Type B pancreatic cell (in vitro differentiated cells): Measurements from ENCODE around the gene EOLA2. TPM values are rescaled to one million over a fixed set of nuclear protein-coding genes. Genes with fewer than 3 reads are reported as not detected.
"Not testable (repeated sequence)": the region's sequence is repeated elsewhere in the genome, so short reads cannot be mapped to it uniquely, and the experiment has no call there.

Experiments
- DNase-seq: peaks from one replicate; pipeline ENCODE4 v3.0.0; 2021; ENCODE audit warnings: mixed read lengths; ENCODE audit not compliant: unreplicated experiment; ENCODE audit errors: extremely low spot score
- H3K27ac Mint-ChIP-seq: 2 replicates; pipeline ENCODE4 v1.8.0; 2021; ENCODE audit warnings: mild to moderate bottlenecking, mixed read lengths
- H3K27me3 Mint-ChIP-seq: 2 replicates; pipeline ENCODE4 v1.8.0; 2021; ENCODE audit warnings: mixed read lengths
- H3K36me3 Mint-ChIP-seq: 2 replicates; pipeline ENCODE4 v1.8.0; 2021; ENCODE audit warnings: mixed read lengths
- H3K4me1 Mint-ChIP-seq: one replicate; pipeline ENCODE4 v1.8.0; 2021; ENCODE audit warnings: mixed read lengths; ENCODE audit not compliant: unreplicated experiment
- H3K4me3 Mint-ChIP-seq: 2 replicates; pipeline ENCODE4 v1.8.0; 2021; ENCODE audit warnings: mild to moderate bottlenecking, mixed read lengths
- H3K9me3 Mint-ChIP-seq: 2 replicates; pipeline ENCODE4 v1.8.0; 2021; ENCODE audit warnings: mixed read lengths
- total RNA-seq: library from RNA; stranded (reverse); gene quantifications from 2 replicates; pipeline ENCODE4 v1.2.1, GENCODE V29; 2021; ENCODE audit warnings: low replicate concordance
- TF ChIP-seq, protein P1 (sequence below): fragments of 200-600 bp; sonication (generic); conservative IDR thresholded peaks from 2 replicates; pipeline ENCODE4 v1.5.0; 2021; ENCODE audit warnings: antibody characterized with exemption, mild to moderate bottlenecking

The EOLA2 gene
- total RNA-seq, 1 donor from 2014 or later: 32.7 TPM

DNA sequence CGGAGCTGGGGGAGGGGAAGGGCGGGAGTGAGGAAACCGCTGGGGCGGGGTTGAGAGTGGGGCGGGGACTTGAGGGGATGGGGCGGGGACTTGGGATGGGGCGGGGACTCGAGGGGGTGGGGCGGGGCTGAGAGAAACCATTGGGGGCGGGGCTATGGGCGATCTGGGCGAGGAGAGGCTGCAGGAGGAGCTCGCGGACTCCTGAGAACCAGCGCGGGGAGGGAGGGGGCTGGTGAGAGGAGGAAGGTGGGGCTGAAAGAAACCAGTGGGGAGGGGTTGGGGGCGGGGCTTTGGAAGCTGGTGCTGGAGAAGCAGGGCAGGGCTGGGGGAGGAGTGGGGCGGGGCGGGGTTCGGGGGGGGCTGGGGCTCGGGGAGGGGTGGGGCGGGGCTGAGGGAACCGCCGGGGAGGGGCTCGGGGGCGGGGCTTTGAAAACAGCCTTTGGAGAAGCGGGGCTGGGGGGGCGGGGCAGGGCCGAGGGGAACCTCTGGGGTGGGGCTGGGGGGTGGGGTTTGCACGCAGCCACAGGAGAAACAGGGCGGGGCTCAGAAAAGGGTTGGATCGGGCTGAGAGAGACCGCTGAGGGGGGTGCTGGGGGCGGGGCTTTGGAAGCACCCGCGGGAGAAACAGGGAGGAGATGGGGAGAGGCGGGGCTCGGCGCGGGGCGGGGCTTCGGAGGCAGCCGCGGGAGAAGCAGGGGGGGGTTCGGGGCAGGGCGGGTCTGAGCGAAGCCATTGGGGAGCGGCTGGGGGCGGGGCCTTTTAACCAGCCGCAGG is 777 bp upstream of the EOLA2 start:
- TF ChIP-seq, protein P1, sequence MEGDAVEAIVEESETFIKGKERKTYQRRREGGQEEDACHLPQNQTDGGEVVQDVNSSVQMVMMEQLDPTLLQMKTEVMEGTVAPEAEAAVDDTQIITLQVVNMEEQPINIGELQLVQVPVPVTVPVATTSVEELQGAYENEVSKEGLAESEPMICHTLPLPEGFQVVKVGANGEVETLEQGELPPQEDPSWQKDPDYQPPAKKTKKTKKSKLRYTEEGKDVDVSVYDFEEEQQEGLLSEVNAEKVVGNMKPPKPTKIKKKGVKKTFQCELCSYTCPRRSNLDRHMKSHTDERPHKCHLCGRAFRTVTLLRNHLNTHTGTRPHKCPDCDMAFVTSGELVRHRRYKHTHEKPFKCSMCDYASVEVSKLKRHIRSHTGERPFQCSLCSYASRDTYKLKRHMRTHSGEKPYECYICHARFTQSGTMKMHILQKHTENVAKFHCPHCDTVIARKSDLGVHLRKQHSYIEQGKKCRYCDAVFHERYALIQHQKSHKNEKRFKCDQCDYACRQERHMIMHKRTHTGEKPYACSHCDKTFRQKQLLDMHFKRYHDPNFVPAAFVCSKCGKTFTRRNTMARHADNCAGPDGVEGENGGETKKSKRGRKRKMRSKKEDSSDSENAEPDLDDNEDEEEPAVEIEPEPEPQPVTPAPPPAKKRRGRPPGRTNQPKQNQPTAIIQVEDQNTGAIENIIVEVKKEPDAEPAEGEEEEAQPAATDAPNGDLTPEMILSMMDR: no peak
- Mint-ChIP-seq H3K27me3 (no peaks in the 10 kb centered on the region), H3K9me3 (no peaks in the 10 kb centered on the region), H3K36me3 (no peaks in the 10 kb centered on the region), H3K27ac (peak overlapping the region; percentile 99), H3K4me1 (no peaks in the 10 kb centered on the region), H3K4me3 (peak overlapping the region; percentile 45)
- peak; percentile 91 for DNase-seq

DNA sequence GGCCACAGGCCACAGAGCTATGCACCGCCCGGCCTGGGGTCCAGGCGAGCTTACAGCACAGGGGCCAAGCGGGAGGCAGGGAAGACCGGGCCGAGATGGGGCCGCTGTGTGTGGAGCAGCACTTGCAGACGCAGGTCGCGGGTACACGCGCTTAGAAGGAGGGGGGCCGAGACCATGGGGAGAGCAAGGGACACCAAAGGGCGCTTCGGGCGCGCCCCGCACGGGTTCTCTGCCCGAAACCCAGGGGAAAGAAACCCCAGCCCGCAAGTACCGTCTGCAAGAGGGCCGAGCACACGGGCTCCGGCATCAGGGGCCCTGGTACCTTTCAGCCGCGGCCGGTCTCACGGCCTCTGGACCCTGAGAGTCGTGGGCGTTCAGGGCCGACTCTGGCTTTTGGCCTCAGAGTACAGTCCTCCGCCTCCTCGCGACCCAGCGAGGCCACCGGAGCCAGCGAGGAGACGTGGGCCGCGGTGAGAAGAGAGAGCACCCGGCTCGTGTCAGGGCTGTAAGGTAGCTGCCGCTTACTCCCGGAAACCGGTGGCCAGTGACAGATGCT is 342 bp downstream of the EOLA2 start:
- Mint-ChIP-seq H3K27me3 (no peaks in the 10 kb centered on the region), H3K27ac (peak overlapping the region; percentile 99), H3K4me3 (peak overlapping the region; percentile 94), H3K4me1 (no peaks in the 10 kb centered on the region), H3K36me3 (no peaks in the 10 kb centered on the region), H3K9me3 (no peaks in the 10 kb centered on the region)
- TF ChIP-seq, protein P1: no peak
- DNase-seq: no peak

DNA sequence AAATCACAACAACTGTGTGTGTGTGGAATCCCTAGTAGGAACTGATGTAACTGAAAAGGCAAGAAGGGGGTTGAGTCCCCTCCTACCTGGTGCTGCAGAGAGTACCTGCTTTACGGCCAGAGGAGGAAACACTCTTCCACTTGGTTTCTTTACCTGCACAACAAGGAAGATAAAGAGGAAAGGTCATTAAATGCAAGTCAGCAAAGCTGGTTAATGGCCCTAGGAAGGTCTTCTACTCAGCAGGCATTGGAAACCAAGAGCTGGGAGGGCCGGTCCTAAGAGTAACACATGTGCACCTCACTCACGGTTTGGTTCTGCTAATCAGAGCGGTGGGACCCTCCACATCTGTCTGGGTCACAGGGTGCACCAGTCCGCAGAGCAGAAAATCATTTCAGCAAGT is 963 bp downstream of the EOLA2 start:
- not testable (repeated sequence) for H3K27me3 Mint-ChIP-seq, DNase-seq, H3K36me3 Mint-ChIP-seq, H3K4me1 Mint-ChIP-seq, H3K9me3 Mint-ChIP-seq
- peak overlapping the region; percentile 94 for H3K4me3 Mint-ChIP-seq
- H3K27ac Mint-ChIP-seq: peak overlapping the region; percentile 87

DNA sequence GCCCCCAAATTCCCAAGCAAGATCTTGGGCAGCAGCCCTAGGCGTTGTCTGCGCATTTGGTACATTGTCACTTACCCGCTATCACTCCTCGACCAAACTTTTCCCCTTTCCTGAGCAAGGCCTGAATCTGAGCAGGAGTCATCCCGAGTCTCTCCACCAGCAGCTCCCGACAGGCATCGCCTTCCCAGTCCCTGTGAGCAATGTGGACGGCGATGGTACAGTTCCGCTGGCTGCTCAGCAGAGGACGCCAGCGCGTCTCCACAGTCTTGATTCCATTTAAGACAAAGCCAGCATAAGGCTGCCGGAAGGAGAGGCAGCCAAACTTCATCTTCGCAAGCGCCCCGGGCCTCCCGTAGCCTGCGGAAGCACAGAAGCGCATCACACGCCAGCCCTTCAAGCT is 4.7 kb downstream of the EOLA2 start:
- not testable (repeated sequence) for H3K9me3 Mint-ChIP-seq, H3K4me3 Mint-ChIP-seq, H3K27ac Mint-ChIP-seq, H3K36me3 Mint-ChIP-seq, DNase-seq, H3K4me1 Mint-ChIP-seq, H3K27me3 Mint-ChIP-seq

DNA sequence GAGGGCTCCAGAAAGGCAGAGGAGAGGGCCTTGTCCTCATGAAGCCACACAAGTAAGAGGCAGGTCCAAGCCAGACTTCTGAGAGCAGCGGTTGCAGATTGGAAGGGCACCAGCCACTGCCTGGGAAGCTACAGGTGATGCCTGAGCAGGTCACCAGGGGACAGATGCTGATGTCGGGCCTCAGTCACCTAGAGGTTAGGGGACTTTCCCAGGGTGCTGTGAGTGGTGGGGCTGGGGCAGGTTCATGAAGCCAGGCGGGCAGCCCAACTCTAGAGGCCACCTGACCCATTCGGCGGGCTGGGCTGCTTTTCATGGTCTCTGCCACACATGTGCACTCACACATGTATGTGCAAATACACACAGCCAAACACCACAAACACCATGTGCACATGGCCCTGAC is 5.3 kb downstream of the EOLA2 start:
- H3K36me3 Mint-ChIP-seq, H3K27me3 Mint-ChIP-seq: not testable (repeated sequence)

DNA sequence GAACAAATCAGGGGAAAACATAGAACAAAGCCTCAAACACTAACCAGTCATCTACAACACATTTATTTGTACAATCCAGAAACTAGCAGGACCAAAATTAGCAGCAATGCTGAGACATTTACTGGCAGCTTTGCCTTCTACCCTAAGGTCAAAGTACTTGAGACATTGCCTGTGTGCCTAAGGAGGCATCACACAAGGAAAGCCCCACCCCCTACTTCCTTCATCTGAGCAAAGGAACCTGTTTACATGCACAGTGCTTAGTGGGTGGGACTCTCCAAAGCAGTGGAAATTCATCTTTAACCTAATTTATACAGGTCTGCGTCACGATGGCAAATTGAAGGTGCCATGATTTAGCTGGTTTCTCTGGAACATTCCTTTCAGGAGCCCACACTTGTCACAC is 6.1 kb downstream of the EOLA2 start:
- not testable (repeated sequence) for H3K4me3 Mint-ChIP-seq, DNase-seq

More for the DNA sequence above, 5.3 kb downstream of the EOLA2 start:
- not testable (repeated sequence) for H3K4me3 Mint-ChIP-seq, DNase-seq, H3K27ac Mint-ChIP-seq, H3K9me3 Mint-ChIP-seq, H3K4me1 Mint-ChIP-seq

DNA sequence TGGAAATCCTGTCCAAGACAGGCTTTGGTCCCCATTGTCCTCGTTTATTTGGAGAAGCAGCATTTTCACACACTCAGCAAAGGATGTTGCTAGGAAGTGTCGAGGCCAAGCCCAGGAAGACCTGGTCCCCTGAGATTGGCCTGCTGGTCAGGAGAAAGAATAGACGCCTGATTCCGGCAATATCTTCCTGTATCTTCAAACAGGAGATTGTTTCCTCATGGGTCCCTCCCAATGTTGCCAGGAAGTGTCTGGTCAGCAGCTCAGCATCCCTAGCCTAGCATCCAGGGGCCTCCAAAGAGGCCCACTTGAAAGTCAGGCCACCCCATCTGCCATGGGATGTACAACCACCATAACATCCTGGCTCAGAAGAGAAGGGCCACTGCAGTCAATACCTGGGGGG is 6.9 kb downstream of the EOLA2 start:
- H3K27ac Mint-ChIP-seq, H3K4me3 Mint-ChIP-seq, H3K27me3 Mint-ChIP-seq, H3K4me1 Mint-ChIP-seq, H3K9me3 Mint-ChIP-seq, DNase-seq, H3K36me3 Mint-ChIP-seq: not testable (repeated sequence)

More for the DNA sequence above, 6.1 kb downstream of the EOLA2 start:
- H3K4me1 Mint-ChIP-seq, H3K9me3 Mint-ChIP-seq, H3K36me3 Mint-ChIP-seq, H3K27me3 Mint-ChIP-seq: not testable (repeated sequence)
- H3K27ac Mint-ChIP-seq: peak overlapping the region; percentile 65

DNA sequence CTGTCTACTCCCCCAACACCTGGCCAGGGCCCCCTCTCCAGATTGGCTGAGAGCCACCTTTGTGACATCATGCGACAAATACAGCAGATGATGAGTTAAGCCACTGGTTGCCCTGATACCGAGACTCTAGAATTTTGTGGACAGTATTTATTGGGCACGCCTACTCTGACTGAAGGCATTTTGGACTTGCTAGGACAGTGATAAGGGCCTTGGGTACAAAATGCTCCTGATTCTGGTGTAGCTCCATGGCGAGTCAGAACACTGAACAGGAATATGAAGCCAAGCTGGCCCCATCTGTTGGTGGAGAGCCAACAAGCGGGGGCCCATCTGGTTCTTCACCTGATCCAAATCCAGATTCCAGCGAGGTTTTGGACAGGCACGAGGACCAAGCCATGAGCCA is 8.9 kb downstream of the EOLA2 start, which contains the start of gene HSFX4:
TSS of gene HSFX4 (plus strand) at position 174 of the 400 bp plus-strand sequence. CDS start at position 246, 72 bp downstream.
- not testable (repeated sequence) for H3K27ac Mint-ChIP-seq, H3K36me3 Mint-ChIP-seq, H3K9me3 Mint-ChIP-seq, H3K4me1 Mint-ChIP-seq, H3K27me3 Mint-ChIP-seq, H3K4me3 Mint-ChIP-seq, DNase-seq

DNA sequence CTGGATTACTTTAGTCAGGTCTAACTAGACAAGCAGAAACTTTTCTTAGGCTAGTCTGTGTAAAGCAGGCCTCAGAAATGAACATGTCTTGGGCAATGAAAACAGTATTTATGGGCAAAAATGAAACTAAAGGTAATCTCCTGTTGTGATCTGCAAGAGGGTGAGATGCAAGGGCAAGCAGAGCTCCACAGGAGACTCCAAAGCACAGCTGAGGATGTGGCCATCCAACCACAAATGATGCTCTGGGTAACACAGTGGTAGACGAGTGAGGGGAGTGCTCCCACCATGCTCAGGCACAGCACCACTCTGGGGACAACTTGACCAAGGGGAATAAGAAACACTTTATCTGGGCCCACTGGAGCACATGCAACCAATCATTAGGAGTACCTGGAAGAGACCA is 9.7 kb downstream of the EOLA2 start:
- not testable (repeated sequence) for H3K9me3 Mint-ChIP-seq, H3K27ac Mint-ChIP-seq, H3K4me3 Mint-ChIP-seq, DNase-seq, H3K27me3 Mint-ChIP-seq, H3K4me1 Mint-ChIP-seq, H3K36me3 Mint-ChIP-seq

DNA sequence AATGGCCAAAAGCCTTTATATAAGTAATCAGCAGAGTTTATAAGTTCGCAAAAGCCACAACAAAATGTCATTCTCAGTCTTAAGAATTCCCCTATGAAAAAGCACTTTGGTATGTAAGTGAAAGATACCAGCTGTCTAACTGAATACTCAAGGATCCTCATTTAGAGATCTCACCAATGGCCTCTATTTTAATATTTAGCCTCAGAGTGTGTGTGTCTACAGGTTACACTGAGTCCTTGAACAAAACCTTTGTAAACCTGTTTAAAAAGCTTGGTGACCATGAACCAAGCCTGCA is 10.4 kb downstream of the EOLA2 start:
- not testable (repeated sequence) for H3K27me3 Mint-ChIP-seq, H3K36me3 Mint-ChIP-seq, H3K4me1 Mint-ChIP-seq, H3K9me3 Mint-ChIP-seq, H3K4me3 Mint-ChIP-seq, H3K27ac Mint-ChIP-seq, DNase-seq

DNA sequence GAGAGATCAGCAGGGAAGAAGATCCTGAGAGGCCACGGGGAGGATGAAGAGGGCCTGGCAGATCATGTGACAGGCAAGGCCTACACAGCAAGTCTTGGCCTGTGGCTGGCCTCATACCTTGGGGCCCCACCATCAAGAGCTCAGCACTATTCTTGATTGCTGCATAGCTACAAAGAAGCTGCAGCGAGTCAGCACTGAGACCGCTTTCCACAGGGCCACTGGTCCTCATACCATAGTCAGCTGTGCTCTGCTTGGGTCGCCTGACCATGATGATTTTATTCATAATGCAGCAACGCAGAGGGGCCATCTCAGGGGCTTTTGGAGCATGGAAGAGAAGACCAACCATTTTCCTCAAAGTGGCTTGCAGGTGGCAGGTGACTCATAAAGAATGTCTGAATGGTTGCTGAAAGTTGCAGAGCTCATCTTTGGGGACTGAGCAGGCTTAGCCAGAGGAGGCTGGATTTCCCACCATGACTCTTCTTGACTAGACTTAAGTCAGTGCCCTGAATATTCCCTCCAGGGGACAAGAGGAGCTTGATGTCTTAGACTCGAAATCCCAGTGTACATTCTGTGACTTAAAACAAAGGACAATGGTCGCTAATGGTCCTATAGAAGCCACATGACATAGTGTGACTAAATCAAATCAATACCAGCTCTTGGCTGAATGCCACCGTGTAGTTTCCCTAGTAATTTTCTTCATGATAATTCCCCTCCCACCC is 10.9 kb downstream of the EOLA2 start:
- H3K27ac Mint-ChIP-seq, H3K9me3 Mint-ChIP-seq, H3K27me3 Mint-ChIP-seq, DNase-seq, H3K36me3 Mint-ChIP-seq, H3K4me1 Mint-ChIP-seq, H3K4me3 Mint-ChIP-seq: not testable (repeated sequence)

DNA sequence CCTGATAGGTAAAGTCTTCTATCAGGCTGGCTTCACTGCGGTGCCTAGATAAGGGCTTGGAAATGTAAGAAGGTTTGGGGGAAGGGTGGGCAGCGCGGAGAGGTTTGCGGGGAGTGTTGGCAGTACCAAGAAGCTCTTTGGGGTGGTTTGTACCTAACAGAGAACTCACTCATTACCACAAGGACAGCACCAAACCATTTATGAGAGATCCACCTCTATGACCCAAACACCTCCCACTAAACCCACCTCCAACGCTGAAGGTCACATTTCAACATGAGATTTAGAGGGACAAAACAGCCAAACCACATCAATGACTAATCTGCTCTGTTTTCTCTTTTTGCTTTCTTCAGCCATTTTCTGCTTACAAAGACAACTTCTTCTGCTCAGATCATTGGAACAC is 13.9 kb downstream of the EOLA2 start:
- H3K27ac Mint-ChIP-seq, DNase-seq, H3K27me3 Mint-ChIP-seq, H3K4me3 Mint-ChIP-seq, H3K9me3 Mint-ChIP-seq, H3K4me1 Mint-ChIP-seq, H3K36me3 Mint-ChIP-seq: not testable (repeated sequence)
